Uterus (tissue), 4 donors: ENCODE results near the gene RGL1. TPM values are rescaled to one million over a fixed set of nuclear protein-coding genes. Genes with fewer than 3 reads are reported as not detected.
"Not testable (repeated sequence)": the region's sequence is repeated elsewhere in the genome, so short reads cannot be mapped to it uniquely, and the experiment has no call there.

Experiments used
- DNase-seq, 2 donors: peaks; one replicate each; pipeline ENCODE4 v3.0.0-alpha.2; 2019 to 2020
- H3K27ac ChIP-seq, 2 donors: fragments of 200-600 bp; sonication (generic); 1 replicate in 1 of 2; 2 replicates in 1 of 2; pipeline ENCODE4 v1.5.1; 2016 to 2018
- H3K27me3 ChIP-seq, 2 donors: fragments of 200-600 bp; sonication (generic); one replicate each; pipeline ENCODE4 v1.5.1; 2018 to 2019; ENCODE audit warnings: control low read depth in 1 of 2
- H3K36me3 ChIP-seq, 2 donors: fragments of 200-600 bp; sonication (generic); one replicate each; pipeline ENCODE4 v1.5.1; 2019; ENCODE audit warnings: control low read depth in 1 of 2
- H3K4me1 ChIP-seq, 2 donors: fragments of 200-600 bp; sonication (generic); one replicate each; pipeline ENCODE4 v1.5.1; 2018 to 2019; ENCODE audit warnings: control low read depth in 1 of 2
- H3K4me3 ChIP-seq, 2 donors: fragments of 200-600 bp; sonication (generic); 1 replicate in 1 of 2; 2 replicates in 1 of 2; pipeline ENCODE4 v1.5.1; 2018 to 2019; ENCODE audit warnings: mild to moderate bottlenecking in 1 of 2
- H3K9me3 ChIP-seq, 2 donors: fragments of 200-600 bp; sonication (generic); one replicate each; pipeline ENCODE4 v1.5.1; 2019; ENCODE audit warnings: control low read depth in 1 of 2
- CTCF ChIP-seq, 4 experiments: fragments of 200-600 bp in 2 of 4; fragments of 450-650 bp in 2 of 4; sonication (generic) in 2 of 4; IDR thresholded peaks; one replicate each; pipeline ENCODE4 v1.5.1; 2016 to 2019; ENCODE audit warnings: antibody characterized with exemption in 4 of 4, mild to moderate bottlenecking in 2 of 4, moderate library complexity in 1 of 4
- POLR2A ChIP-seq, 2 donors: fragments of 450-650 bp; IDR thresholded peaks; one replicate each; pipeline ENCODE4 v1.6.1; 2016; ENCODE audit warnings: antibody characterized with exemption in 2 of 2, mild to moderate bottlenecking in 1 of 2, moderate library complexity in 1 of 2
- intact Hi-C: fragments of 100-400 bp; cut with DNase I; formaldehyde crosslinking; loops from one replicate; pipeline ENCODE4 v1.15.1; 2023; ENCODE audit warnings: low total_unique reads
- total RNA-seq, 4 donors: library from RNA; depleted of rRNA in 3 of 4; stranded (reverse); fragments of >200 nt in 3 of 4; gene quantifications; one replicate each; pipeline versions ENCODE4 v1.1.0 to v1.2.4, GENCODE V29; 2014 to 2023
- donor health status: DM: yes; HTN: yes; CAD: no.

RGL1 gene
- total RNA-seq, 4 donors from 2014 or later: 6.9 to 92.9 (median 16.3) TPM

- intact Hi-C loops: no loop called here
- H3K4me1 ChIP-seq: no peaks in the 10 kb centered on the region
- TF ChIP-seq POLR2A (IDR thresholded peaks at IDR 0.05) (no peak), CTCF (IDR thresholded peaks at IDR 0.05) (no peak)
- no peak for DNase-seq
- no peaks in the 10 kb centered on the region for H3K9me3 ChIP-seq
- H3K36me3 ChIP-seq: no peaks in the 10 kb centered on the region
- no peaks in the 10 kb centered on the region for H3K27me3 ChIP-seq
- no peak overlapping the region for H3K27ac ChIP-seq
- no peak overlapping the region for H3K4me3 ChIP-seq
These were observed 44.3 kb upstream of the RGL1 start for GRCh38 chr1:183760661-183761060.

GRCh38 chr1:183761871-183762270 lies 43.0 kb upstream of the RGL1 start:
- Histone ChIP-seq H3K36me3 (no peaks in the 10 kb centered on the region), H3K27me3 (no peaks in the 10 kb centered on the region), H3K27ac (no peak overlapping the region), H3K9me3 (no peaks in the 10 kb centered on the region), H3K4me1 (no peaks in the 10 kb centered on the region), H3K4me3 (no peak overlapping the region)
- no peak for DNase-seq
- TF ChIP-seq CTCF (IDR thresholded peaks at IDR 0.05) (no peak), POLR2A (IDR thresholded peaks at IDR 0.05) (no peak)
- intact Hi-C loops: no loop called here

- intact Hi-C loops, DNase-seq, H3K4me1 ChIP-seq, H3K36me3 ChIP-seq, H3K4me3 ChIP-seq, H3K27ac ChIP-seq, H3K27me3 ChIP-seq, H3K9me3 ChIP-seq: not testable (repeated sequence)
These were observed 42.1 kb upstream of the RGL1 start for GRCh38 chr1:183762856-183763255.

- H3K27ac ChIP-seq: no peak overlapping the region
- no peaks in the 10 kb centered on the region for H3K4me1 ChIP-seq
- no peaks in the 10 kb centered on the region for H3K36me3 ChIP-seq
- H3K9me3 ChIP-seq: no peaks in the 10 kb centered on the region
- no peak for DNase-seq
- H3K4me3 ChIP-seq: no peak overlapping the region
- intact Hi-C loops: no loop called here
- no peaks in the 10 kb centered on the region for H3K27me3 ChIP-seq
- no peak for TF ChIP-seq POLR2A (IDR thresholded peaks at IDR 0.05)
- TF ChIP-seq CTCF (IDR thresholded peaks at IDR 0.05): no peak
These were observed 39.9 kb upstream of the RGL1 start for GRCh38 chr1:183764981-183765380.

- DNase-seq: no peak
- no peaks in the 10 kb centered on the region for H3K9me3 ChIP-seq
- H3K27me3 ChIP-seq: no peaks in the 10 kb centered on the region
- H3K4me3 ChIP-seq: no peak overlapping the region
- TF ChIP-seq CTCF (IDR thresholded peaks at IDR 0.05) (no peak), POLR2A (IDR thresholded peaks at IDR 0.05) (no peak)
- H3K4me1 ChIP-seq: no peaks in the 10 kb centered on the region
- intact Hi-C loops: no loop called here
- H3K36me3 ChIP-seq: no peaks in the 10 kb centered on the region
- no peak overlapping the region for H3K27ac ChIP-seq
These were observed 34.7 kb upstream of the RGL1 start for GRCh38 chr1:183769956-183770815.
